Measurements from ENCODE around the gene CXXC5.

GRCh38 chr5:139723986-139724587 is 75.9 kb downstream of the CXXC5 start:
- TF ChIP-seq, protein P1, sequence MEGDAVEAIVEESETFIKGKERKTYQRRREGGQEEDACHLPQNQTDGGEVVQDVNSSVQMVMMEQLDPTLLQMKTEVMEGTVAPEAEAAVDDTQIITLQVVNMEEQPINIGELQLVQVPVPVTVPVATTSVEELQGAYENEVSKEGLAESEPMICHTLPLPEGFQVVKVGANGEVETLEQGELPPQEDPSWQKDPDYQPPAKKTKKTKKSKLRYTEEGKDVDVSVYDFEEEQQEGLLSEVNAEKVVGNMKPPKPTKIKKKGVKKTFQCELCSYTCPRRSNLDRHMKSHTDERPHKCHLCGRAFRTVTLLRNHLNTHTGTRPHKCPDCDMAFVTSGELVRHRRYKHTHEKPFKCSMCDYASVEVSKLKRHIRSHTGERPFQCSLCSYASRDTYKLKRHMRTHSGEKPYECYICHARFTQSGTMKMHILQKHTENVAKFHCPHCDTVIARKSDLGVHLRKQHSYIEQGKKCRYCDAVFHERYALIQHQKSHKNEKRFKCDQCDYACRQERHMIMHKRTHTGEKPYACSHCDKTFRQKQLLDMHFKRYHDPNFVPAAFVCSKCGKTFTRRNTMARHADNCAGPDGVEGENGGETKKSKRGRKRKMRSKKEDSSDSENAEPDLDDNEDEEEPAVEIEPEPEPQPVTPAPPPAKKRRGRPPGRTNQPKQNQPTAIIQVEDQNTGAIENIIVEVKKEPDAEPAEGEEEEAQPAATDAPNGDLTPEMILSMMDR (IDR thresholded peaks at IDR 0.05; ENCODE audit: borderline replicate concordance, extremely low read depth, low read length, poor library complexity, severe bottlenecking) = no peak
- no peak for TF ChIP-seq EZH2 (IDR thresholded peaks at IDR 0.05; ENCODE audit: borderline replicate concordance, low read depth, low read length, severe bottlenecking)

Measured in DND-41 (cell line).